Astrocyte (in vitro differentiated cells and primary cell): ENCODE results near the gene GFRAL. TPM values are rescaled to one million over a fixed set of nuclear protein-coding genes. Genes with fewer than 3 reads are reported as not detected.

ENCODE experiments used
- DNase-seq: peaks from one replicate; pipeline ENCODE4 v3.0.0-alpha.2; 2010; ENCODE audit warnings: low read depth
- FAIRE-seq: peaks from 2 replicates; lab custom pipeline; 2011; peaks lifted over from hg19 to GRCh38; lab: Jason Lieb, UNC
- H2AFZ ChIP-seq: 2 replicates; pipeline ENCODE4 v1.6.0; 2012; ENCODE audit warnings: low read depth, low read length, inconsistent platforms
- H3K27ac ChIP-seq: 2 replicates; pipeline ENCODE4 v1.5.1; 2011; ENCODE audit warnings: low read depth, low read length, inconsistent platforms
- H3K27me3 ChIP-seq: 2 replicates; pipeline ENCODE4 v1.6.0; 2011; ENCODE audit warnings: low read length, inconsistent platforms; ENCODE audit not compliant: insufficient read depth
- H3K36me3 ChIP-seq: 2 replicates; pipeline ENCODE4 v1.5.1; 2011; ENCODE audit warnings: low read length, inconsistent platforms; ENCODE audit not compliant: insufficient read depth
- H3K4me1 ChIP-seq: 2 replicates; pipeline ENCODE4 v1.5.1; 2011; ENCODE audit warnings: low read length, inconsistent platforms; ENCODE audit not compliant: insufficient read depth
- H3K4me2 ChIP-seq: 2 replicates; pipeline ENCODE4 v1.6.0; 2012; ENCODE audit warnings: low read length, inconsistent platforms
- H3K4me3 ChIP-seq: 2 replicates; pipeline ENCODE4 v1.5.1; 2011; ENCODE audit warnings: low read depth, mild to moderate bottlenecking, low read length, inconsistent platforms; ENCODE audit not compliant: insufficient read depth
- H3K79me2 ChIP-seq: 2 replicates; pipeline ENCODE4 v1.6.0; 2012; ENCODE audit warnings: mild to moderate bottlenecking, low read length, inconsistent platforms; ENCODE audit not compliant: insufficient read depth
- H3K9ac ChIP-seq: 2 replicates; pipeline ENCODE4 v1.6.0; 2012; ENCODE audit warnings: mild to moderate bottlenecking, low read length, inconsistent platforms
- H3K9me3 ChIP-seq: 2 replicates; pipeline ENCODE4 v1.5.1; 2012; ENCODE audit warnings: low read depth, mild to moderate bottlenecking, low read length, inconsistent platforms; ENCODE audit not compliant: insufficient read depth
- H4K20me1 ChIP-seq: 2 replicates; pipeline ENCODE4 v1.6.0; 2012; ENCODE audit warnings: low read length, inconsistent platforms; ENCODE audit not compliant: insufficient read depth
- H3K27ac Mint-ChIP-seq: one replicate; pipeline ENCODE4 v1.8.0; 2021; ENCODE audit warnings: mild to moderate bottlenecking, mixed read lengths; ENCODE audit not compliant: unreplicated experiment
- H3K27me3 Mint-ChIP-seq: one replicate; pipeline ENCODE4 v1.8.0; 2021; ENCODE audit warnings: low read depth, mixed read lengths; ENCODE audit not compliant: unreplicated experiment
- H3K36me3 Mint-ChIP-seq: one replicate; pipeline ENCODE4 v1.8.0; 2021; ENCODE audit warnings: low read depth, mixed read lengths; ENCODE audit not compliant: unreplicated experiment
- H3K4me1 Mint-ChIP-seq: one replicate; pipeline ENCODE4 v1.8.0; 2021; ENCODE audit warnings: low read depth, mixed read lengths; ENCODE audit not compliant: unreplicated experiment
- H3K4me3 Mint-ChIP-seq: one replicate; pipeline ENCODE4 v1.8.0; 2021; ENCODE audit warnings: mild to moderate bottlenecking, moderate library complexity, mixed read lengths; ENCODE audit not compliant: unreplicated experiment
- H3K9me3 Mint-ChIP-seq: one replicate; pipeline ENCODE4 v1.8.0; 2021; ENCODE audit warnings: mild to moderate bottlenecking, mixed read lengths; ENCODE audit not compliant: unreplicated experiment
- CTCF ChIP-seq: IDR thresholded peaks from 2 replicates; pipeline ENCODE4 v1.5.1; 2011; ENCODE audit warnings: low read depth, mild to moderate bottlenecking, inconsistent platforms, low read length, moderate library complexity; ENCODE audit not compliant: insufficient read depth
- EZH2 ChIP-seq: IDR thresholded peaks from 2 replicates; pipeline ENCODE4 v1.6.1; 2012; ENCODE audit warnings: mild to moderate bottlenecking, low read length, inconsistent platforms; ENCODE audit not compliant: insufficient read depth
- total RNA-seq: library from RNA; stranded (reverse); gene quantifications from 2 replicates; pipeline ENCODE4 v1.2.1, GENCODE V29; 2021

The GFRAL gene
- total RNA-seq, 1 donor from 2014 or later, result not detected

- Histone ChIP-seq H3K4me3 (no peak overlapping the region), H3K27ac (no peak overlapping the region), H2AFZ (no peak overlapping the region), H3K36me3 (no peaks in the 10 kb centered on the region), H3K9me3 (no peaks in the 10 kb centered on the region), H3K27me3 (no peaks in the 10 kb centered on the region), H3K4me2 (no peak overlapping the region), H3K79me2 (no peaks in the 10 kb centered on the region), H3K4me1 (no peaks in the 10 kb centered on the region), H4K20me1 (no peaks in the 10 kb centered on the region), H3K9ac (no peak overlapping the region)
- Mint-ChIP-seq H3K9me3 (no peaks in the 10 kb centered on the region), H3K4me3 (no peak overlapping the region), H3K27me3 (peaks cover 4% of the 10 kb centered on the region), H3K27ac (no peak overlapping the region), H3K36me3 (no peaks in the 10 kb centered on the region), H3K4me1 (peaks cover under 1% of the 10 kb centered on the region)
- FAIRE-seq (no peak), DNase-seq (no peak)
- TF ChIP-seq CTCF, result no peak
- no peak for TF ChIP-seq EZH2
These were observed 110.9 kb downstream of the GFRAL start for GRCh38 chr6:55438203-55438602.

- H3K4me3 Mint-ChIP-seq, result no peak overlapping the region
These were observed 116.2 kb downstream of the GFRAL start for GRCh38 chr6:55443238-55444134.

More at GRCh38 chr6:55443238-55444134, 116.2 kb downstream of the GFRAL start:
- Mint-ChIP-seq H3K9me3 (no peaks in the 10 kb centered on the region), H3K36me3 (no peaks in the 10 kb centered on the region), H3K27ac (no peak overlapping the region), H3K27me3 (peaks cover 4% of the 10 kb centered on the region), H3K4me1 (peaks cover 1% of the 10 kb centered on the region)
- FAIRE-seq (no peak), DNase-seq (no peak)
- Histone ChIP-seq H3K79me2 (no peaks in the 10 kb centered on the region), H3K27me3 (no peaks in the 10 kb centered on the region), H3K27ac (no peak overlapping the region), H3K9me3 (no peaks in the 10 kb centered on the region), H4K20me1 (no peaks in the 10 kb centered on the region), H3K9ac (no peak overlapping the region), H3K4me1 (no peaks in the 10 kb centered on the region), H2AFZ (no peak overlapping the region), H3K36me3 (no peaks in the 10 kb centered on the region), H3K4me2 (no peak overlapping the region), H3K4me3 (no peak overlapping the region)
- TF ChIP-seq CTCF, result no peak
- no peak for TF ChIP-seq EZH2
